ENCODE results near the gene RUFY2. TPM values are rescaled to one million over a fixed set of nuclear protein-coding genes. Genes with fewer than 3 reads are reported as not detected.

The RUFY2 gene
- total and polyA plus RNA-seq, 10 donors = 4.5 to 33.1 (median 22.1) TPM

DNA sequence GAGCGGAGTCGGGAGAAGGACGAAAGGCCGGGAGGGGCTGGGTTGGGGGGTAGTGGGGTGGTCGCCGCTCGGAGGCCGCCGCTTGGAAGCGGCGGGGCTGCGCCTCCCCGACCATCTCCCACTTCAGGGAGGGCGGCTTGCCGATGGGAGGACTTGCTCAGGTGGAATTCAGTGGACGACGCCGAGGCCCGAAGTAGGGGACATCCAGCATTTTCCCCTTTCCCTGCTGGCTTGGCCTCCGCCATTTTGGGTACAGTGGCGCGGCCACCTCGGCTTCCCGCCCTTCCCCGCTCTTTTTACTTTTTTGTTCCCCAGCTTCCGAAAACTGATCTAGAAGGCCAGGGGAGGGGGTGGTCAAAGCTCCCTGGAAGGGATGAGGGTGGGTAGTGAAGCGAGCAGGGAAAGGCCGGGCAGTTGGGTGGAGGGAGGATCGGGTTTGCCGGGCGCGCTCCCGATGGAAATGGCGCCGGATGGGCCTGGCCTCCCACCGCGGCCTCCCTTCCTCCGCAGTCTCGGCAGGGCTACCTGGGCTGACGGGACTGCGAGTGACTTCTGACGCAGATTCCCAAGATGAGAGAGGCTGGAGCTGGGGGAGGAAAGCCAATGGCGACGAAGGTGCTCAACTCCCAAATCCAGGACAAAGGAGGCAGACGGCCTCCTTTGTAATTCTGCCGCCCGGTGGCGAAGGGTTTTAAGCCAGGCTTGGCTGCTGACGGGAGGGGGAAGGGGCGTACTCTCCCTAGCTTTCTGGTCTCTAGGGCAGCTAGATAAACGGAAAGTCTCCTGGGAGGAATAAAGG is 74.6 kb downstream of the RUFY2 start, which contains the start of gene PBLD:
PBLD (minus strand) TSS at position 670 of the 799 bp plus-strand sequence. CDS start 26,084 bp downstream, outside the sequence.
- Histone ChIP-seq H3K4me1 (peaks cover 26 to 81% (median 63%) of the 10 kb centered on the region in 6 donors), H3K27ac (peak within 1 kb of the TSS; percentile 99 to 100 (median 99)), H3K4me3 (peak within 1 kb of the TSS; percentile 74 to 92 (median 81)), H3K27me3 (replicated peaks in 1 of 7) (no peaks in the 10 kb centered on the region), H3K36me3 (peaks cover 0 to 6% (median 0%) of the 10 kb centered on the region in 6 donors), H3K9me3 (no peaks in the 10 kb centered on the region)
- 0% methylated on average over 45 to 51 of the region's 51 CpGs for WGBS, 5 donors
- TF ChIP-seq POLR2A (IDR thresholded peaks at IDR 0.05) (peak in 2 of 3 donors; percentile 46 to 59), POLR2AphosphoS5 (IDR thresholded peaks at IDR 0.05) (peak; percentile 73 to 80 (median 78))
- TF ChIP-seq, protein P1, sequence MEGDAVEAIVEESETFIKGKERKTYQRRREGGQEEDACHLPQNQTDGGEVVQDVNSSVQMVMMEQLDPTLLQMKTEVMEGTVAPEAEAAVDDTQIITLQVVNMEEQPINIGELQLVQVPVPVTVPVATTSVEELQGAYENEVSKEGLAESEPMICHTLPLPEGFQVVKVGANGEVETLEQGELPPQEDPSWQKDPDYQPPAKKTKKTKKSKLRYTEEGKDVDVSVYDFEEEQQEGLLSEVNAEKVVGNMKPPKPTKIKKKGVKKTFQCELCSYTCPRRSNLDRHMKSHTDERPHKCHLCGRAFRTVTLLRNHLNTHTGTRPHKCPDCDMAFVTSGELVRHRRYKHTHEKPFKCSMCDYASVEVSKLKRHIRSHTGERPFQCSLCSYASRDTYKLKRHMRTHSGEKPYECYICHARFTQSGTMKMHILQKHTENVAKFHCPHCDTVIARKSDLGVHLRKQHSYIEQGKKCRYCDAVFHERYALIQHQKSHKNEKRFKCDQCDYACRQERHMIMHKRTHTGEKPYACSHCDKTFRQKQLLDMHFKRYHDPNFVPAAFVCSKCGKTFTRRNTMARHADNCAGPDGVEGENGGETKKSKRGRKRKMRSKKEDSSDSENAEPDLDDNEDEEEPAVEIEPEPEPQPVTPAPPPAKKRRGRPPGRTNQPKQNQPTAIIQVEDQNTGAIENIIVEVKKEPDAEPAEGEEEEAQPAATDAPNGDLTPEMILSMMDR (IDR thresholded peaks at IDR 0.05 in 8 of 11, conservative IDR thresholded peaks at IDR 0.05 in 3 of 11) = peak in 9 of 11 experiments; percentile 15 to 59 (median 43)
- peak; percentile 91 for DNase-seq
- intact Hi-C loops (cut with DNase I; ENCODE audit: low total_unique reads) = no loop called here

DNA sequence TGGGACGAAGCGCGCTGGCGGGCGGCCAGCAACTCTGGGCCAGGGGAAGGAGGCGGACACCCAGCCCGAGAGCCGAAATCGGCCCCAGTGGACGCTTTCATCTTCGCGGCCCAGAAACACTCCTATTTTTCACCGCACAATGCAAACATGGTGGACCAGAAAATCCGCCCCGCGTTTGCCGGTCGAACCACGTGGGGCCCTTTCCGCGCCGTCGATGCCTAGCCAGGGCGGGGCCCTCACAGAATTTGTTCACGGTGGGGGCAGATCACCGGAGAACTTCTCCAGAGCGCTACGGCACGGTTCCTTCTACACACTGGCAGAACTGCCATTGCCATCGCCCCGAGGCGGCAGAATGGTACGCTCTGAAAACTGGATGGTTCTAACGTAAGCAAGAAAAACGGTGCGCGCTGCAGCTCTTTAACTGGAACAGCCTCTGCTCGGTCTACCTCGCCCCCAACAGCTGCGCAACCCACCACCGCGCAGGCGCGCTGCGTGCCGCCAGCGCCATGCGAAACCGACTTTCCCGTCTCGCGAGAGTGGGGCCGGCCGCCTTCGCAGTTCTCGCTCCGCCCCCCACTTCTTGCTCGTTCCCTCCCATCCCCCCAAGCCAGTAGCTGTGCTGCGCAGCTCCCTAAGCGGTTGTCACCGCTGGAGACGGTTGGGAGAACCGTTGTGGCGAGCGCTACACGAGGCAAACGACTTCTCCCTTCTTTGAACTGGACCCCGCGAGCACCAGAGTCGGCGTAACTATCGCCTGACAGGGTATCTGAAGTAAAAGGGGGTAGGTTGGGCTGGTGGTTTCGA is 75.4 kb downstream of the RUFY2 start, which contains the start of gene HNRNPH3:
HNRNPH3 (plus strand) TSS at position 610 of the 804 bp plus-strand sequence. CDS start 5,158 bp downstream, outside the sequence.
- 0 to 1% (median 0%) methylated on average over 39 to 73 of the region's 73 CpGs for WGBS, 5 donors
- H3K4me1 ChIP-seq = peaks cover 26 to 76% (median 54%) of the 10 kb centered on the region in 6 donors

DNA sequence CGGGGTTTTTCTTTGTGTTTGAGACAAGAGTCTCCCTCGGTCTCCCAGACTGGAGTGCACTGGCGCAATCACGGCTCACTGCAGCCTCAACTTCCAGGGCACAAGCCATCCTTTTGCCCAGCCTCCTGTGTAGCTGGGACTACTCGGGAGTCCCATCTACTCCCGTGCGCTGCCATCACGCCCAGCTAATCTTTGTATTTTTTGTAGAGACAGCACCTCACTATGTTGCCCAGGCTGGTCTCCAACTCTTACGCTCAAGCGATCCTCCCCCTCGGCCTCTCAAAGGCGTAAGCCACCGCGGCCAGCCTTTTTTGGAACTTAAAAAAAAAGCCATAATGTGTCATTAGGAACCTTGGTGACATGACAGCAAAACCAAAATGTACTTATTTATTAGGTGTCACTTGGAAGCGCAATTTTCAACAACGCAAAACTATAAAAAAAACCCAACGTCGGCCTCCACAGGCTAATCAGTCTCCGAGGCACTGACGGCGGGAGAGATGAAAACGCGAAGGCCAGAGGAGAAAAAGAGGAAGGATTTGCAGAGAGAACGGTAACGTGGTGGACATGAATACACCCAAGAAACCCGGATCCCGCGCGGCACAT is 76.1 kb downstream of the RUFY2 start:
- no peaks in the 10 kb centered on the region for H3K9me3 ChIP-seq
- intact Hi-C loops (cut with DNase I; ENCODE audit: low total_unique reads) = no loop called here
- peak; percentile 81 for DNase-seq
- peak overlapping the region; percentile 55 to 92 (median 78) for H3K4me3 ChIP-seq
- peak overlapping the region; percentile 99 to 100 (median 99) for H3K27ac ChIP-seq
- peaks cover 21 to 69% (median 47%) of the 10 kb centered on the region in 6 donors for H3K4me1 ChIP-seq
- TF ChIP-seq, protein P1 (IDR thresholded peaks at IDR 0.05 in 8 of 11, conservative IDR thresholded peaks at IDR 0.05 in 3 of 11) = no peak
- TF ChIP-seq POLR2AphosphoS5 (IDR thresholded peaks at IDR 0.05) (no peak), POLR2A (IDR thresholded peaks at IDR 0.05) (no peak)
- peaks cover 0 to 1% (median 0%) of the 10 kb centered on the region in 6 donors for H3K36me3 ChIP-seq
- H3K27me3 ChIP-seq (replicated peaks in 1 of 7) = no peaks in the 10 kb centered on the region
- WGBS, 5 donors = 26 to 33% (median 32%) methylated on average over 29 of the region's 29 CpGs

More for the DNA sequence above, 75.4 kb downstream of the RUFY2 start, which contains the start of gene HNRNPH3:
- TF ChIP-seq POLR2AphosphoS5 (IDR thresholded peaks at IDR 0.05) (peak; percentile 100), POLR2A (IDR thresholded peaks at IDR 0.05) (peak; percentile 97 to 100 (median 98))
- TF ChIP-seq, protein P1 (IDR thresholded peaks at IDR 0.05 in 8 of 11, conservative IDR thresholded peaks at IDR 0.05 in 3 of 11) = peak in 7 of 11 experiments; percentile 2 to 62 (median 42)
- peak within 1 kb of the TSS; percentile 74 to 92 (median 81) for H3K4me3 ChIP-seq
- DNase-seq = peak; percentile 99
- H3K27ac ChIP-seq = peak within 1 kb of the TSS; percentile 99 to 100 (median 99)
- no peaks in the 10 kb centered on the region for H3K9me3 ChIP-seq
- peaks cover 0 to 5% (median 0%) of the 10 kb centered on the region in 6 donors for H3K36me3 ChIP-seq
- intact Hi-C loops (cut with DNase I; ENCODE audit: low total_unique reads) = no loop called here
- no peaks in the 10 kb centered on the region for H3K27me3 ChIP-seq (replicated peaks in 1 of 7)

Measured in spleen (tissue), 11 donors.